Left hindlimb (tissue), 1 donor: ENCODE results near the gene SMIM7.

Experiments used
- DNase-seq: peaks from one replicate; pipeline ENCODE4 v3.0.0-alpha.2; 2018

Gene SMIM7

DNA sequence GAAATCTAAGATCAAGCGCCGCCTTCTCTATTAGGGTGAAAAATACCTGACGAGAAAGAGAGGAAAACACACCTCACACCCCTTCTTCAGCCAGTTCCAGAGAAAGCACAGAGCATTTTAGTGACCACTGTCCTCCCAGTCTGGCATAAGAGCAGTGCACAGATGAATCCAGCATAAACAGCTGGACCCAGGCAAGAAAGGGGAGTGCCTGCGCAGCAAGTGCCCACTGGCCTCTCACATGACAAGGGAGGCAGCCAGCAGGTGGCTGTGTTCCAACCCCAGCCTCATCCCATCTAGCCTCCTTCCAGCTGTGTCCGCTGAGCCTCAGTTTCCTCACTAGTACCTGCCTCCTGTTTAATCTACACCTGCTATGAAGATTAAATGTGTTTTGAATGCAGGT, 39.9 kb downstream of the SMIM7 start:
- no peak for DNase-seq

DNA sequence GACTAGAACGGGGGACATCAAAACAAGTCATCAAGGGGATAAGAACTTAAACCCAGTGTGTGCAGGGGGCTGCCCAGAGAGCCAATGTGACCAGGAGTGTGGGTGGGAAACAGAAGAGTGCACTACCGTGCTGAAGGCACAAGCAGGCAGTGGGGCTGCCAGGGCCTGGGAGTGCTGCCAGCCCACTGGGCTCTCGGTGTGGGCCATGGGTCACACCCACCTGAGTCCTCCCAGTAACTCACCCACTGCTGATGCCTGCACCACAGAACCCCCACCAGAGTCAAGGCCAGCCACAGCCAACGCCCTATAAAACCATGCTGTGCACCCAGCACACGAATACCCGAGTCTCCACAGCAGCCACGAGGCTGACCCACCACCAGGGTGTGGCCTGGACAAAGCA, 40.5 kb downstream of the SMIM7 start:
- no peak for DNase-seq

DNA sequence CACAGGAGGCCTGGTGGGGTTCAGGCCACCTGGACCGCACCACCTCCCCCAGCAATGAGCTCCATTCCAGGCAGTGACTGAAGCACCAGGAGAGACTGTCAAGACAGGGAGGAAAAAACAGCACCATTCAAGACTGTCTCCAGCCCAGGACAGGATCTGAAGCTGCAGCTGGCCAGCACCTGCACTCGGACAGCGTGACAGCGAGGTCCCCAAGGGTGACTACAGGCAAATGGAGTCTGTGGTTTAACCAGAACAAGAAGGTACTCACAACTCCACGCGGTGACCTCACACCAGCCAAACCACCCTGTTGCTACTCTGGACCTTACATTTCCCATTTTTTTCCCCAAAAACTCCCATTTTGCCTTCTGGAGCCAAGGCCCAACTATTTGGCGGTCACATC, 41.7 kb downstream of the SMIM7 start:
- DNase-seq = no peak

DNA sequence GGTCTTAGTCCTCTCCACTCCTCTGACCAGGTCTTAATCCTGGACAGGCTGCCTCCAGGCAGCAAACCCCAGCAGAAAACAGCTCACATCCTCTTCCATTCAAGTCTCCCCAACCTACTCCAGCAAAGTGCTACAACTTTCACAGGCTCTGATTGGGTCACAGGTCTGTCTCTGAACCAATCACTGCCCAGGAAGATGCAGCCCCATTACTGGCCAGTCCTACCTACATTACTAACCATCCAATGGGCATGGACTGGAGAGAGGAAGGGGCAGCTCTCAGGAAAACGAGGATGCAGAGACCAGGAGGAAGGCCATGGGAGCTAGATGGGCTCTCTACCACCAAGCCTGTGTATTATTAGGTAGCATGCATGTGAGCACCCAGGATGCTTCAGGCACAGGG, 44.1 kb downstream of the SMIM7 start:
- no peak for DNase-seq

DNA sequence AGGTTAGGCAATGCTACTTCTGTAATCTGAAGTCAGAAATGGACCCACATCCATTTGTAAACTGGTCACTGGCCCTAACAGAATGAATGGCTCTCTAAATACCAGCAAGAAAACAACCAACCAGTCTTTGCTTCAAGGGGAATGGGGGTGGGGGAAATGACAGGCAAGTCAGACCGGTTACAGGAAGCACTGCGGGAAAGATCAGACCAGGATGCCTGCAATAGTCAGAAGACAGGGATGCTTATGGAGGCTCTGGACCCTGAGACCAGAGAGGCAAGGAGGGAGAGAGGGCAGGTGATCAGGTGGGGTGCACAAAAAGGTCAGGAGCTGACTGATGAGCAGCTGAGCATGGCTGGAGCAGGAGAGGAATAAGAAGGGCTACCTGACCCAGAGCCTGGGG, 45.0 kb downstream of the SMIM7 start:
- no peak for DNase-seq

DNA sequence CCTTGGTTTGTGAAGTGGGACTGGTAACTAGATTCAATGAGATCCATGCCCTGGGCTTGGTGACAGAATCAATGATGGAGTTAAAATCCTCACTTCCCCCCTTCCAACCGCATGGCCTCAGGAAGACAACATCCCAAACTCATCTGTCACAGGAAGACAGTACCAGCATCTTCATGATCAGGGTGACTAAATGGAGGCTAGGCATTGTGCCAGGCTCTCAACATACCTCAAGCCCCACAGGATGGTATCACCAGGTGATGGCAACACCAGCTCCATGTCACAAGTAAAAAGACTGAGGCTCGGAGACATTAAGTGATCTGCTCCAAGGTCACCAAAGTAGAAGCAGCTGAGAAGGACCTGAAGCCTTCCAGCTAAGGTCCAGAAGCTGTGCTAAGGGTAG, 46.1 kb downstream of the SMIM7 start:
- no peak for DNase-seq

DNA sequence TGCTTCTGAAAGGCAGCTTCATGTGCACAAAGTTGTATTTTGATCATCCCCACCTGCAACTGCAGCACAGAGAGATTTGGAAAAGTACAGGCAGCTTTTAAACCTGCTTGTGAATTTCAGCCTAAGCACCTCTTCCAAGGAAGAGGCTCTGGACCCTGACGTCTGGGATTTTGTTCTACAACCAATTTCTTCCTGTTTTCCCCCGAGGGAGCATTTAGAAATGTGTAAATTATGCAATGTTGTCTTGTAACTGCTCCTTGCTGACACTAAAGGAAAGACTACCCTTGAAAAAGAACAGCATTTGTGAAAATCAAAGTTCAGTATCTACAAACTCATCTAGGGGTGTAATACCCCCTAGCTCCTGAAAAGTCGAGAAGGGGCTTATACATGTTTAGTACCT, 47.3 kb downstream of the SMIM7 start:
- DNase-seq = no peak

DNA sequence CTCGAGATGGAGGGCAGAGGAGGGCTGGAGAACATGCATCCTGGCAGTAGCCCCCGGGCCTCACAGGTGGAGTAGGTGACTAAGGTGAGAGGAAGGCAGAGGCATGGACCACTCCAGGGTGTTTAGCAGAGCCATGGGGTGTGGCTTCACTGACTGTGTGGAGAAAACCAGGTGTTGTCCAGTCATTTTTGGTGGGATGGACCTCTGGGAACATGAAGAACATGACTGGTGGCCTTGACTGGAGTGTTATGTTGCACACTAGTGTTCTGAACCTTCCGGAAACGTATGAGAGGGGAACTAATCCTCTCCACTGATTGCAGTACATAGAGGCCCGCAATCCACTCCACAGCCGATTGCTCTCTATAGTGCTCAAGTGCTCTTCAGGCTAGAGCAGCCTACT, 48.8 kb downstream of the SMIM7 start:
- no peak for DNase-seq

DNA sequence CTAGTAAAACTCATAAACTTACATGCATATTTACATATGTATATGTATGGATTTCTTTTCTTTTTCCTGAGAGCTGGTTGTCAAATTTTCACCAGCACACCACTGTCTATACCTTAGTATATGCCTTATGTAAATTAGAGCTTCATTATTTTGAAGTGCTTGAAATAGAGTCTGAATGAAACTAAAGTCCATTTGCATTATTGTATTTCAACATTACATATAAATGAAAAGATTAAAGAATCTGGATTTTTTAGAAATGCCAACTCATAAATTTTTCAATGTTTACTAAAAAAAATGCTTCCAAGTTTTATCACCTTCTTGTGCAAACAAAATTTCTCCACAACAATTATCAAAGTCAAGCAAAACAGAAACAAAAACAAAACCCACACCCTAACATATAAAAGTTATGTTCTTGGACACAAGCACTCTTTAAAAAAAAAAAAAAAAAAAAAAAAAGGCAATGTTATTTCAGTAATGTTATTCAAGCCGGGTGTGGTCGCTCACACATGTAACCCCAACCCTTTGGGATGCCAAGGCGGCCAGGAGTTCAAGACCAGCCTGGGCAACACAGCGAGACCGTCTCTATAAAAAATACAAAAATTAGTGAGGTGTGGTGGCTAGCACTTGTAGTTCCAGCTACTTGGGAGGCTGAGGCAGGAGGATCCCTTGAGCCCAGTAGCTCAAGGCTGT, 50.3 kb downstream of the SMIM7 start:
- no peak for DNase-seq

DNA sequence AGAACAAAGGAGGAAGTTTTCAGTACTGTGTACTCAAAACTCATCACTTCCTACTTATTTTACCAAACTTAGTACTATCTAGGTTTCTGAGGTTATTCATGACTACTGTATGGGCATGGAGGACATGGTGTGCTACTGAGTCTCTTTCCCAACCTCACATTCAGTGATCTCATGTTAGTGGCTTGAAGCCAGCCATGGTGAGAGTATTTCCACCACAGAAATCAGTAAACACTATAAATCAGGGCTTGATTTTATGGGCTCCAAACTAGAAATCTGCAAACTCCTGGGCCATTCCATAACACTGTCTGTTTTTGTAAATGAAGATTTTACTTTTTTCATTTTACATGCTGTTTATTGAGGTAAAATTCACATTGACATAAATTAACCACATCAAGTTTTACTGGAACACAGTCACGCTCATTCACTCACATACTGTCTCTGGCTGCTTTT, 51.6 kb downstream of the SMIM7 start:
- DNase-seq = no peak

DNA sequence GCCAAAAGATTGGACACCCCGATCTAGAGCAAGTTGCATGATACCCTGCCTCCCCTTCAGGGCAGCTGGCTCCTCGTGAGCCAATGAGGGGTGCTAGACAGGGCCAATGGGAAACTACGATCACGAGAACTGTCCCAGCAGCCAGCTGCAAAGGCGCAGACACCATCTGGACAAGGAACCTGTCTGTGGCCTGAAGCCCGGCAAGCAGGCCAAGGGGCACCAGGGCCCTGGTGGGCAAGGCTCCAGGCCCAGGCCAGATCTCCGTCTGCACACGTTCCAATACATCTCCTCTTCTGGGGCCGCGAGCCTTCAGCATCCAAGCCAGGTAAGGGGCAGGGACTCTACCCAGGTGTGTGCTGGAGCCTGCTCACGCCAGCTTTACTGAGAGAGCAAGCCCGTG, 52.1 kb downstream of the SMIM7 start:
- no peak for DNase-seq

DNA sequence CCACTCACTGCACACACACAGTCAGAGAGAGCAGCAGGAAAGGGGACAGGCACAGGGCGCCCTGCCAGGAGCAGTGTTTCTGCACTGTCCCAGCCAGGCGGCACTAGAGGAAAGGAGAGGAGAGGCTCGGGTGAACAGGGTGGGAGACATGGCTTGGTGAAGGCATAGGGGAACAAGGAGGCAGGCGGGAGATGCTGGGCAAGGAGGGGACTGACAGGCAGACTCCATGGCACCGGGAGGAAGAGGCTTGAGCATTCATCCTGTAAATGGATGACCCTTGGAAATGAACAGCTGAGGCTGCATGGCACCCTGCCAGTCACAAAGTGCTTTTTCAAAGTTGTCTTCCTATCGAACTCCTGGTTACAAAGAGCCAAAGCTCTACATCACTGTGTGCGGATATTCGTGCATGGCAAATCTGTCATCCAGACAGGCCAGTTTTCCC, 54.4 kb downstream of the SMIM7 start:
- DNase-seq = no peak

DNA sequence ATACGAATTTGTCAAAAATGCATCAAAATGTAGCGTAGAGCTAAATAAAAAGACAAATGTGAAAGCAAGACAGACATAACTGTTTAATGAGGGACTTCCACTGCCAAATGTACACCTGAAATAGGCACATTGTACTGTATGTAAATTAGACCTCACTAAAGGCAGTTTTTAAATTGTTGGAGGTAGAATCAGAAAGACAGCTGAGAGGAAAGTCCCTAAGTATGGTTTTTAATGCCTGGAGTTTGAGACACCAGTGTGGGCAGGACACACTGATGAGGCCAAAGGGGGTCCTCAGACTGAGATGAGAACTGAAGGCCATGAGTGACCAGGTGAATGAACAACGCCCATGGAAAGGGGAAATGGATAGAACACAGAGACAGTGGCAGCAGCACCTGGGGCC, 54.8 kb downstream of the SMIM7 start:
- no peak for DNase-seq

DNA sequence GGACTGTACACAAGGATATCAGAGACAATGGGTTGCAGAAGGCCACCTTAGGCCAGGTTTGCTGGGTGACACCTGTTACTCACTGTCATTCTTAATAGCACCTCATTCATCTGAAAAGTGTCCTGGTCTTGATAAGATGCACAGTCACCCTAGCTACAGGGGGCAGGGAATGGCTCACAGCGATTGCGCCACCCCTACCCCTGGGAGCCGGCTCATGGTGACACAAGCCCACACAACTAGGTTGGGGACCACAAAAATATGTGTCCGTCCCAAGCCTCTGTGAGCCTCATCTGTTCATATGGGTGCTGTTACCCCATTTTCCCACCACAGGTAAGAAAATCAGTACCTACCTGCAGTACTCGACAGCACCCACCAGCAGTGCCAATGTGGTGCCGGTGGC, 55.3 kb downstream of the SMIM7 start:
- no peak for DNase-seq

DNA sequence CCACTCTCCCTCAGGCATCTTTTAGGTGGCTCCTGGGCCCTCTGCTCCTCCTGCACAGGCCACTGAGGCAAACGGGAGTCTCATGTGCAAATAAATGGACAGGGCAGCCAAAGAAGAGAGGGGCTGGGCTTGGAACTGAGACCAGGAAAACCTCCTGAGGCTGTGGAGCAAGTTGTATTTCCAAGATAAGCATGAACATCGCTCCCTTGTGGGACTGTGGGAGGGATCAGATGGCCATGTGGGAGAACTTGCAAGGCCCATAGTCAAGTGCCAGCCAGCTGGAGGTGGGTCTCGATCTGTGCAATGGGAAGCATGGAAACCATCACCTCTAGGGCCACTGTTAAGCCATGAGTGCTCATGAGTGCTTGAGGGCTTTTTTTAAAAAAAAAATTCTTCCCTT, 56.9 kb downstream of the SMIM7 start:
- no peak for DNase-seq

DNA sequence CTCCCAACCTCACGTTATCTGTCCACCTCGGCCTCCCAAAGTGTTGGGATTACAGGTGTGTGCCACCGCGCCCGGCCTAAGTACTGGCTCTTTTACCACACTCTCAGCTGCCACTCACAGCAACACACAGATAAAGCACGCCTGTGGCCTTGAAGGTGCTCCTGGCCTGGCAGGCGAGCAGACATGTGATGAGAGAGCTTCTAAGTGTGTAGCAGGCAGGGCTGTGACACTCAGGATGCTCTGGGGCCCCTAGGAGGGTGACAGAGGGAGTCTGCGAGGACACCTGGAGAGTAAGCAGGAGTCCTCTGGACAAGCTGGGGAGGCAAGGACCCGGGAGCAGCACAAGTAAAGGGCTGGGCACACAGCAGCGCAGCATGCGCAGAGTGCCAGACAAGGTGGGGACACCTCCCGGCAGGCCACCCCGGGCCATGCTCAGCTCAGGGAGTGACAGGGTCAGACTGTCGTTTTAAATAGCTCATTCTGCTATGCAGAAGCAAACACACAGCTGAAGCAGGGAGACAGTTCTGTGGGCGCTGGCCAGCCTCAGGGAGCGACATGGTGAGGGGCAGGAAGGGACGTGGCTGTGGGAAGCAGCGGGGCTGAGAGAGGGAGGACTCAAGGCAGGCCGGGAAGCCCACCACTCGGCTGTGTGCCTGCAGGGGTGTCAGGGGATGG, 58.4 kb downstream of the SMIM7 start:
- no peak for DNase-seq

DNA sequence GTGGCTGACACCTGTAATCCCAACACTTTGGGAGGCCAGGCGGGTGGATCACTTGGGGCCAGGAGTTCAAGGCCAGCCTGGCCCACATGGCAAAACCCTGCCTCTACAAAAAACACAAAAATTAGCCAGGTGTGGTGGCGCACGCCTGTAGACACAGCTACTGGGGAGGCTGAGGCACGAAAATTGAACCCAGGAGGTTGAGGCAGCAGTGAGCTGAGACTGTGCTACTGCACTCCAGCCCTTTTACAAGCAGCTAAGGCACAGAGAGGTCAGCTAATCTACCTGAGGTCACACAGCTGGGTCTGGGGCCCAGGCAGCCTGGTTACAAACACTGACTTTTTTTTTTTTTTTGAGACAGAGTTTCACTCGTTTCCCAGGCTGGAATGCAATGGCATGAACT, 59.1 kb downstream of the SMIM7 start:
- no peak for DNase-seq

DNA sequence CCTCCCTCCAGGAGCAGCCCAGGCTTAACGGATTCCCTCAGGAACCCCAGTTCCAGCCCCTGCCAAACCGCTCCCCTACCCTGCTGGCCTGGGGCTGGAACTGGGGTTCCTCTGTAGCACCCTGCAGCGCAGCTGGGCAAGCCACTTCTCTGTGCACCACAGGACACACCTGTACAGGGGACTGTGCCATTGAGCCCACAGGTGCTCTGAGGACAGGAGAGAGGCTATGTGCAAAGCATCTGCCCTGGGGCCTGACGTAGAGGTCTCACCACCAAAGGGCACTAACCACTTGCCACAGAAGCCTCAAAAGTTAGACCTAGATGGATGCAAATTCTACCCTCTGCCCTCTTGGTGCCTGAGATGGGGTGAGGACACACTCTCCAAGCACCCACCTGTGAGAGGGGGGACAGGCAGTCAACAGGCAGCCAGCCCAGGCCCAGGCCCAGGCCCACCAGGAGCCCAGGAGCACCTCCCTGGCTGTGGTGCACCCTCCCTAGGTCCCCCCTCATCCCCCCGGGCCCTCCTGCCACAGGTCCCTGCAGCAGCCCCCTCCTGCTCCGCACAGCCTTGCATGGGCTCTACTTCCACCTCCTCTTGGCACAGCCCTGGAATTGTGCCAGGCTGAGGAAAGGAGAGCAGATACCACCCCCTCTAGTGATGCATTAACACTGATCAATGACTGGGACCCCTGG, 60.1 kb downstream of the SMIM7 start:
- no peak for DNase-seq

DNA sequence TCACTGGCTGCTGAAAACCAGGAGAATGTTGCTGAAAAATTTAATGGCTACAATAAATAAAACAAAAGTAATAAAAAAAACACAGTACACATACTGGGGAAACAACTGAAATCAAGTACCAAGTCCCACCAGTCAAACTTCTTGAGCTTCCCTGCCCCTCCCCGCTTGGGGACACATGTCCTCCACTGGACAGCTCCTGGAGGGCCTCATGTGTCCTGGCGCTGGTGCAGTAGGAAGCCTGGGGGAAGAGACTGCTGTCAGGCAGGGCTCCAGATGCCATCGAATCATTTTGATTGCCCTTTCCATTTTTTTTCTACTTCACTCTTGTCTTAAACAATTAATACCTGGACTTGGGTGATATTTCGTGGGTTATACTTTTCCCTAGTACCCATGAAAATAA, 61.1 kb downstream of the SMIM7 start:
- DNase-seq = no peak

DNA sequence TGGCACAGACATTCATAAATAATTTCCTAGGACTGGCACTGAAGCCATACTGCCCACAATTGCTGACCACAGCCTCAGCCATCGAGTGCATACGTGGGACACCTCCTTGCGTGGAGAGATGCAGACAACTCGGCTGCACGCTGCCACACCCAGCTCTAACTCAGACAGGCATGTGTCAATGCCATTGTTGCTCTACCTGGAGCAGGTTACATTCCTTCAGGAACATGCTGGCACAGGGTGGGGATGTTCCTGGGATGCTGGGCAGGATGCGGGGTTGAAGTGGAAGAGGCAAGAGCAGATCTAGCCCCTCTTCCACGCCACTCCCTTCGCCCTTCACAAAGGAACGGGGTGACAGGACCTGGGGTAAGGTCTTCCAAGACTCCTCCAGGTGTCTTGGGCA, 63.5 kb downstream of the SMIM7 start:
- DNase-seq = no peak
